ENCODE measurements around the gene C1orf159. TPM values are rescaled to one million over a fixed set of nuclear protein-coding genes. Genes with fewer than 3 reads are reported as not detected.

C1orf159 gene
- total and polyA plus RNA-seq, 7 donors, result 6.6 to 25.3 (median 8.2) TPM

DNA sequence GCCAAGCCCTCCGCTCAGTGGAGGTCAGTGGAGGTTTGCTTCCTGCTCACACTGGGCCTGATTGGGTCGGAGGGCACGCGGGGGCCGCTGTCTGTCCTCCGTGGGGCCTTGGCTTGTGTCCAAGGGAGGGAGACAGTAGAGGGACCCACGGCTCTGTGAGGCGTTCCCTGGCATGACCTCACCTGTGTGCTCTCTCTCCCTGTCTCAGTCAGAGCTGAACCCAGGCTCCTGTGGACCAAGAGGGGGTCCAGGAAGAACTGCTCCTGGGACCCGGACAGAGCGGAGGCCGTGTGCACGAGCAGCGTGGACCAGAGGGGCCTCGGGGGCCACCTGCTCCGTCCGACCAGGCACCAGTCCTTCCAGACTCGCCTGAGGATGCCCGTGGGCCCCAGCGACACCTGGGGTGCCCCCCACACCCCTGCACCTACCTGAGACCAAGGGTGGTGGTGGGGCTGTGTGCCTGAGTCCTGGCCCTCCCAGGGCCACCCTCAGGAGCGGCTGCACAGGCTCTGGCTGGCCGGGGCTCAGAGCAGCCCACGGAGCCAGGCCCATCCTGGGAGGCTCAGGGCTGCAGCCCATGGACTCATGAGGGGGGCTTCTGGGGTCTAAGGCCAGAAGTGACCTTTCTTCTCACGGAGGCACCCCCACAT lies 44.5 kb upstream of the C1orf159 start:
- TF ChIP-seq POLR2A (IDR thresholded peaks at IDR 0.05), result no peak
- WGBS, 2 donors, result 26 to 80% methylated on average over 23 of the region's 23 CpGs
- no peak overlapping the region for H3K4me3 ChIP-seq

GRCh38 chr1:1157914-1158710 lies 42.2 kb upstream of the C1orf159 start:
- Histone ChIP-seq H3K9me3 (no peaks in the 10 kb centered on the region), H3K36me3 (no peaks in the 10 kb centered on the region), H3K27ac (peak overlapping the region; percentile 91 to 99 (median 96)), H3K4me3 (peak overlapping the region; percentile 53 to 76 (median 70)), H3K27me3 (peaks cover 2 to 6% (median 6%) of the 10 kb centered on the region in 3 donors), H3K4me1 (peaks cover 0 to 18% (median 14%) of the 10 kb centered on the region in 4 donors)
- WGBS, 2 donors, result 3 to 8% methylated on average over 46 of the region's 46 CpGs
- no peak for TF ChIP-seq EP300 (IDR thresholded peaks at IDR 0.05)
- TF ChIP-seq POLR2A (IDR thresholded peaks at IDR 0.05), result no peak
- no peak for TF ChIP-seq POLR2AphosphoS5 (IDR thresholded peaks at IDR 0.05)
- TF ChIP-seq CTCF (IDR thresholded peaks at IDR 0.05), result no peak
- DNase-seq, result peak; percentile 79
- intact Hi-C loops (cut with DNase I), result loop anchor here (1.0 to 5.0 kb wide), 3 partner anchors 42 to 73 kb away; partner anchors contain the start of genes C1orf159 and TNFRSF18

More for the DNA sequence above, 44.5 kb upstream of the C1orf159 start:
- no peaks in the 10 kb centered on the region for H3K36me3 ChIP-seq
- H3K9me3 ChIP-seq, result no peaks in the 10 kb centered on the region
- no peak overlapping the region for H3K27ac ChIP-seq
- peaks cover 0 to 18% (median 14%) of the 10 kb centered on the region in 4 donors for H3K4me1 ChIP-seq
- peaks cover 5 to 26% (median 25%) of the 10 kb centered on the region in 3 donors for H3K27me3 ChIP-seq
- DNase-seq, result no peak
- intact Hi-C loops (cut with DNase I), result no loop called here

- intact Hi-C loops (cut with DNase I), result loop anchor here (1.0 to 5.0 kb wide), 2 partner anchors 41 to 50 kb away; partner anchors contain the start of genes C1orf159 and TNFRSF18
- Histone ChIP-seq H3K4me1 (peaks cover 0 to 18% (median 14%) of the 10 kb centered on the region in 4 donors), H3K27ac (peak overlapping the region; percentile 91 to 99 (median 96)), H3K4me3 (peak overlapping the region; percentile 53 to 76 (median 70)), H3K9me3 (no peaks in the 10 kb centered on the region), H3K27me3 (peaks cover 0 to 2% (median 0%) of the 10 kb centered on the region in 3 donors), H3K36me3 (no peaks in the 10 kb centered on the region)
- peak; percentile 81 to 92 (median 88) for TF ChIP-seq POLR2AphosphoS5 (IDR thresholded peaks at IDR 0.05)
- no peak for TF ChIP-seq CTCF (IDR thresholded peaks at IDR 0.05)
- peak; percentile 30 to 84 for TF ChIP-seq POLR2A (IDR thresholded peaks at IDR 0.05)
- TF ChIP-seq EP300 (IDR thresholded peaks at IDR 0.05), result no peak
- peak; percentile 96 for DNase-seq
- WGBS, 2 donors, result 1% methylated on average over 29 of the region's 29 CpGs
Measured at GRCh38 chr1:1157426-1157913, 41.6 kb upstream of the C1orf159 start.

GRCh38 chr1:1157033-1157365 lies 41.1 kb upstream of the C1orf159 start:
- DNase-seq, result no peak
- H3K27ac ChIP-seq, result peak overlapping the region in 1 of 4 donors; percentile 45
- 17 to 35% methylated on average over 7 of the region's 9 CpGs for WGBS, 2 donors
- no peaks in the 10 kb centered on the region for H3K9me3 ChIP-seq
- no peak for TF ChIP-seq POLR2A (IDR thresholded peaks at IDR 0.05)
- TF ChIP-seq CTCF (IDR thresholded peaks at IDR 0.05), result no peak
- no peak for TF ChIP-seq EP300 (IDR thresholded peaks at IDR 0.05)
- TF ChIP-seq POLR2AphosphoS5 (IDR thresholded peaks at IDR 0.05), result no peak
- intact Hi-C loops (cut with DNase I), result loop anchor here (1.0 to 5.0 kb wide), 2 partner anchors 41 to 50 kb away; partner anchors contain the start of genes C1orf159 and TNFRSF18
- peaks cover 0 to 18% (median 14%) of the 10 kb centered on the region in 4 donors for H3K4me1 ChIP-seq
- no peak overlapping the region for H3K4me3 ChIP-seq
- no peaks in the 10 kb centered on the region for H3K36me3 ChIP-seq
- H3K27me3 ChIP-seq, result no peaks in the 10 kb centered on the region

Data from sigmoid colon (tissue), 7 donors.